ENCODE measurements around the gene C1S.

- TF ChIP-seq EZH2phosphoT487 (IDR thresholded peaks at IDR 0.05; ENCODE audit: borderline replicate concordance): no peak
- TF ChIP-seq, protein P1, sequence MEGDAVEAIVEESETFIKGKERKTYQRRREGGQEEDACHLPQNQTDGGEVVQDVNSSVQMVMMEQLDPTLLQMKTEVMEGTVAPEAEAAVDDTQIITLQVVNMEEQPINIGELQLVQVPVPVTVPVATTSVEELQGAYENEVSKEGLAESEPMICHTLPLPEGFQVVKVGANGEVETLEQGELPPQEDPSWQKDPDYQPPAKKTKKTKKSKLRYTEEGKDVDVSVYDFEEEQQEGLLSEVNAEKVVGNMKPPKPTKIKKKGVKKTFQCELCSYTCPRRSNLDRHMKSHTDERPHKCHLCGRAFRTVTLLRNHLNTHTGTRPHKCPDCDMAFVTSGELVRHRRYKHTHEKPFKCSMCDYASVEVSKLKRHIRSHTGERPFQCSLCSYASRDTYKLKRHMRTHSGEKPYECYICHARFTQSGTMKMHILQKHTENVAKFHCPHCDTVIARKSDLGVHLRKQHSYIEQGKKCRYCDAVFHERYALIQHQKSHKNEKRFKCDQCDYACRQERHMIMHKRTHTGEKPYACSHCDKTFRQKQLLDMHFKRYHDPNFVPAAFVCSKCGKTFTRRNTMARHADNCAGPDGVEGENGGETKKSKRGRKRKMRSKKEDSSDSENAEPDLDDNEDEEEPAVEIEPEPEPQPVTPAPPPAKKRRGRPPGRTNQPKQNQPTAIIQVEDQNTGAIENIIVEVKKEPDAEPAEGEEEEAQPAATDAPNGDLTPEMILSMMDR (conservative IDR thresholded peaks at IDR 0.05; ENCODE audit: low read length): no peak
Observed at GRCh38 chr12:7068994-7069346, 8.5 kb downstream of the C1S start.

Measured in Loucy (cell line).